DOHH2 (cell line): ENCODE results near the gene CHST1.

Experiments
- CTCF ChIP-seq: fragments of 200-600 bp; sonication (generic); IDR thresholded peaks from one replicate; pipeline ENCODE4 v1.5.1; 2014; ENCODE audit warnings: antibody characterized with exemption, mild to moderate bottlenecking, low read depth, low read length; ENCODE audit not compliant: poor library complexity, severe bottlenecking
- EZH2phosphoT487 ChIP-seq: fragments of 200-600 bp; sonication (generic); IDR thresholded peaks from 2 replicates; pipeline ENCODE4 v1.6.1; 2017; ENCODE audit warnings: borderline replicate concordance, mild to moderate bottlenecking, antibody characterized with exemption, low read length, moderate library complexity, mixed read lengths

GRCh38 chr11:45674481-45675190, 9.2 kb upstream of the CHST1 start:
- TF ChIP-seq CTCF (no peak), EZH2phosphoT487 (no peak)
